ENCODE results near the gene PRIM2.

DNA sequence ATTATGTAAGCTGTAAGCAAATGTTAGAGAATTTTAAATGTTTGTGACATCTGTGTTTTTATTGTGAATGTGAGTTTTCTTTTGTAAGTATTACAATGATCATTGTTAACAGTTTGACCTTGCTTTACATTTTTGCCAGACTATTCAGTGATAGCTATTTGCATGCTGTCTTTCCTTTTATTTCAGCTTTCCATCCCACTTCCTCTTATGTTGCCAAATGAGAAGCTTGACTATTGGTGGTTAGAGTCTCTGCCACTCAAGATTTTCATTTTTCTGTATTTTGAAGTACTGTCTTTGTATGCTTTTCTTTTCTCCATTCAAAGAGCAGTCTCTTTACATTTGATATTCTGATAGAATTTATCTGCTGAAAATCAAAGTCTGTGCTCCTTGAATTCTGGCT is 104.1 kb downstream of the PRIM2 start:
- TF ChIP-seq, protein P1, sequence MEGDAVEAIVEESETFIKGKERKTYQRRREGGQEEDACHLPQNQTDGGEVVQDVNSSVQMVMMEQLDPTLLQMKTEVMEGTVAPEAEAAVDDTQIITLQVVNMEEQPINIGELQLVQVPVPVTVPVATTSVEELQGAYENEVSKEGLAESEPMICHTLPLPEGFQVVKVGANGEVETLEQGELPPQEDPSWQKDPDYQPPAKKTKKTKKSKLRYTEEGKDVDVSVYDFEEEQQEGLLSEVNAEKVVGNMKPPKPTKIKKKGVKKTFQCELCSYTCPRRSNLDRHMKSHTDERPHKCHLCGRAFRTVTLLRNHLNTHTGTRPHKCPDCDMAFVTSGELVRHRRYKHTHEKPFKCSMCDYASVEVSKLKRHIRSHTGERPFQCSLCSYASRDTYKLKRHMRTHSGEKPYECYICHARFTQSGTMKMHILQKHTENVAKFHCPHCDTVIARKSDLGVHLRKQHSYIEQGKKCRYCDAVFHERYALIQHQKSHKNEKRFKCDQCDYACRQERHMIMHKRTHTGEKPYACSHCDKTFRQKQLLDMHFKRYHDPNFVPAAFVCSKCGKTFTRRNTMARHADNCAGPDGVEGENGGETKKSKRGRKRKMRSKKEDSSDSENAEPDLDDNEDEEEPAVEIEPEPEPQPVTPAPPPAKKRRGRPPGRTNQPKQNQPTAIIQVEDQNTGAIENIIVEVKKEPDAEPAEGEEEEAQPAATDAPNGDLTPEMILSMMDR (conservative IDR thresholded peaks at IDR 0.05 in 1 of 2, IDR thresholded peaks at IDR 0.05 in 1 of 2; ENCODE audit: low read depth in 1 of 2, low read length in 2 of 2): no peak
- no peak for TF ChIP-seq EZH2 (IDR thresholded peaks at IDR 0.05; ENCODE audit: low read length, missing control alignments)

Data from fibroblast of lung (primary cell).